Right lobe of liver (tissue), 4 donors: ENCODE results near the gene CLEC2L.

ENCODE experiments used
- POLR2A ChIP-seq: fragments of 450-650 bp; IDR thresholded peaks from one replicate; pipeline ENCODE4 v1.6.1; 2017; ENCODE audit warnings: antibody characterized with exemption, mild to moderate bottlenecking
- TF ChIP-seq, protein P1 (sequence below), 4 donors: fragments of 200-600 bp in 3 of 4; fragments of 450-650 bp in 1 of 4; IDR thresholded peaks; one replicate each; pipeline versions ENCODE4 v1.5.1 to v1.8.0; 2016 to 2022; ENCODE audit warnings: antibody characterized with exemption in 4 of 4, mild to moderate bottlenecking in 2 of 4
- donor health status: DM: no; HTN: no; CAD: no.
- donor health status: DM: no; HTN: no; CAD: no.
- donor health status: DM: no; HTN: yes; CAD: no.

DNA sequence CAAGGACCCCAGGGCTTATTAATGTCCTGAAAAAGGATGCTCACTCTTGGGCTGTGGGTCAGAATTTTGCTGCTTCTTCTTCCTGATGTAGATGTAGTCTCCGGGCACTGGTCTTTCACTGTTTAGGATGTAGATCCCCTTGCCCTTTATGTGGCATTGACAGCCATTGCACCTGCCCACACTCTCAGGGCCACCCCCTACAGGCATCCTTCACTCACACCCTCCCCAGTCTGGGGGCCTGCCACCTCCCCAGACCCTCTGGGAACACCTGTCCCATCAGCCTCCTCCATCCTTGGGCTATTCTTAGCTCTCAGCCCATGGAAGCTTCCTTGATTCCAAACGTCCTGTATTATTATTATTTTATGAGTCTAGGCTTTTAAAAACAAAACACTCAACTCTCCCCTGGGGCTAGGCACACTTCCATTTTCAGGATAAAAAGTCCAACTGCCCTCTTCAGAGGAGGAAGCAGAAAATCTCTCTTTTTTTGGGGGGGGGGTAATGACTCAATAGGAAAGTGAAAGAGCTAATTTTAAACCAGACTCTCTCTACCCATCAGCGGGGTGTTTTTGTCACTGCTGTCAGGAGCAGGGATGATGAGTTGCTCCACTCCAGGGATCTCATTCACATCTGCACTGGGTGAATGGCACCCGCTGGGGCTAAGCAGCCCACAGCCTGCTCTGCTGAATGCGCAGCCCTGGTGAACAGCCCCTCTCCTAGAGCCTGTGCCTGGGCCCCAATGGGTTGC is 28.5 kb upstream of the CLEC2L start:
- TF ChIP-seq, protein P1, sequence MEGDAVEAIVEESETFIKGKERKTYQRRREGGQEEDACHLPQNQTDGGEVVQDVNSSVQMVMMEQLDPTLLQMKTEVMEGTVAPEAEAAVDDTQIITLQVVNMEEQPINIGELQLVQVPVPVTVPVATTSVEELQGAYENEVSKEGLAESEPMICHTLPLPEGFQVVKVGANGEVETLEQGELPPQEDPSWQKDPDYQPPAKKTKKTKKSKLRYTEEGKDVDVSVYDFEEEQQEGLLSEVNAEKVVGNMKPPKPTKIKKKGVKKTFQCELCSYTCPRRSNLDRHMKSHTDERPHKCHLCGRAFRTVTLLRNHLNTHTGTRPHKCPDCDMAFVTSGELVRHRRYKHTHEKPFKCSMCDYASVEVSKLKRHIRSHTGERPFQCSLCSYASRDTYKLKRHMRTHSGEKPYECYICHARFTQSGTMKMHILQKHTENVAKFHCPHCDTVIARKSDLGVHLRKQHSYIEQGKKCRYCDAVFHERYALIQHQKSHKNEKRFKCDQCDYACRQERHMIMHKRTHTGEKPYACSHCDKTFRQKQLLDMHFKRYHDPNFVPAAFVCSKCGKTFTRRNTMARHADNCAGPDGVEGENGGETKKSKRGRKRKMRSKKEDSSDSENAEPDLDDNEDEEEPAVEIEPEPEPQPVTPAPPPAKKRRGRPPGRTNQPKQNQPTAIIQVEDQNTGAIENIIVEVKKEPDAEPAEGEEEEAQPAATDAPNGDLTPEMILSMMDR (IDR thresholded peaks at IDR 0.05): no peak
- TF ChIP-seq POLR2A: no peak
